Esophagus muscularis mucosa (tissue), 4 donors: ENCODE results near the gene TPH2. TPM values are rescaled to one million over a fixed set of nuclear protein-coding genes. Genes with fewer than 3 reads are reported as not detected.

Source experiments
- DNase-seq: peaks from one replicate; pipeline ENCODE4 v3.0.0-alpha.2; 2017; ENCODE audit errors: extremely low spot score
- H3K27ac ChIP-seq, 4 donors: fragments of 200-600 bp; sonication (generic); replicated peaks in 1 of 4; 1 replicate in 3 of 4; 2 replicates in 1 of 4; pipeline ENCODE4 v1.5.1; 2016 to 2019; ENCODE audit warnings: mild to moderate bottlenecking in 1 of 4
- H3K27me3 ChIP-seq, 4 donors: fragments of 200-600 bp; sonication (generic); one replicate each; pipeline versions ENCODE4 v1.5.1 to v1.6.0; 2016 to 2019
- H3K36me3 ChIP-seq, 4 donors: fragments of 200-600 bp; sonication (generic); one replicate each; pipeline ENCODE4 v1.5.1; 2016 to 2019
- H3K4me1 ChIP-seq, 4 donors: fragments of 200-600 bp; sonication (generic); one replicate each; pipeline ENCODE4 v1.5.1; 2016 to 2019
- H3K4me3 ChIP-seq, 4 donors: fragments of 200-600 bp; sonication (generic); 1 replicate in 2 of 4; 2 replicates in 2 of 4; pipeline ENCODE4 v1.5.1; 2016 to 2019; ENCODE audit warnings: mild to moderate bottlenecking in 4 of 4, moderate library complexity in 1 of 4
- H3K9me3 ChIP-seq, 4 donors: fragments of 200-600 bp; sonication (generic); 1 replicate in 3 of 4; 2 replicates in 1 of 4; pipeline ENCODE4 v1.5.1; 2016 to 2019
- CTCF ChIP-seq, 3 experiments: fragments of 200-600 bp in 2 of 3; fragments of 450-650 bp in 1 of 3; sonication (generic) in 2 of 3; IDR thresholded peaks; one replicate each; pipeline ENCODE4 v1.5.1; 2017 to 2019; ENCODE audit warnings: antibody characterized with exemption in 3 of 3, mild to moderate bottlenecking in 2 of 3, moderate library complexity in 1 of 3
- EP300 ChIP-seq: sonication (generic); formaldehyde crosslinking; IDR thresholded peaks from one replicate; pipeline ENCODE4 v1.6.1; 2017; ENCODE audit warnings: antibody characterized with exemption
- POLR2A ChIP-seq: fragments of 450-650 bp; IDR thresholded peaks from one replicate; pipeline ENCODE4 v1.6.1; 2017; ENCODE audit warnings: antibody characterized with exemption, moderate library complexity, mild to moderate bottlenecking, low read depth
- POLR2AphosphoS5 ChIP-seq, 2 donors: sonication (generic); formaldehyde crosslinking; IDR thresholded peaks; one replicate each; pipeline ENCODE4 v1.6.1; 2017; ENCODE audit warnings: antibody characterized with exemption in 2 of 2
- WGBS: methylation state at CpG from one replicate; pipeline ENCODE4 v1.1.5; 2018; 5-methylcytosine and 5-hydroxymethylcytosine counted together
- intact Hi-C: fragments of 100-400 bp; cut with DNase I; formaldehyde crosslinking; loops from one replicate; pipeline ENCODE4 v1.15.1; 2023
- total RNA-seq, 4 donors: library from RNA; depleted of rRNA; stranded (reverse); fragments of >200 nt; gene quantifications; one replicate each; pipeline versions ENCODE4 v1.1.0 to v1.2.1, GENCODE V29; 2016

The TPH2 gene
- total RNA-seq, 4 donors from 2014 or later = 0.11 to 0.17 (median 0.13) TPM; not detected in 1

- no peak for DNase-seq
- H3K27ac ChIP-seq = no peak overlapping the region
- TF ChIP-seq POLR2AphosphoS5 (IDR thresholded peaks at IDR 0.05) = no peak
- no peak for TF ChIP-seq EP300
- no peak for TF ChIP-seq CTCF (IDR thresholded peaks at IDR 0.05)
- no peak for TF ChIP-seq POLR2A
- intact Hi-C loops = no loop called here
- no peaks in the 10 kb centered on the region for H3K36me3 ChIP-seq
- WGBS = 79% methylated on average over 6 of the region's 6 CpGs
- H3K9me3 ChIP-seq = no peaks in the 10 kb centered on the region
- no peak overlapping the region for H3K4me3 ChIP-seq
- peaks cover 0 to 44% (median 3%) of the 10 kb centered on the region in 4 donors for H3K27me3 ChIP-seq
- peaks cover 0 to 4% (median 0%) of the 10 kb centered on the region in 4 donors for H3K4me1 ChIP-seq
Observed at GRCh38 chr12:71941174-71941573, 2.5 kb downstream of the TPH2 start.

- TF ChIP-seq EP300 (no peak), CTCF (IDR thresholded peaks at IDR 0.05) (no peak), POLR2A (no peak), POLR2AphosphoS5 (IDR thresholded peaks at IDR 0.05) (no peak)
- H3K9me3 ChIP-seq = no peaks in the 10 kb centered on the region
- H3K27ac ChIP-seq = no peak overlapping the region
- H3K27me3 ChIP-seq = peaks cover 0 to 49% (median 3%) of the 10 kb centered on the region in 4 donors
- WGBS = 58% methylated on average over 2 of the region's 2 CpGs
- H3K4me1 ChIP-seq = peaks cover 0 to 4% (median 0%) of the 10 kb centered on the region in 4 donors
- no peak for DNase-seq
- intact Hi-C loops = no loop called here
- H3K36me3 ChIP-seq = no peaks in the 10 kb centered on the region
- no peak overlapping the region for H3K4me3 ChIP-seq
Observed at GRCh38 chr12:71942259-71942658, 3.6 kb downstream of the TPH2 start.

- intact Hi-C loops = no loop called here
- peaks cover 0 to 5% (median under 1%) of the 10 kb centered on the region in 4 donors for H3K4me1 ChIP-seq
- WGBS = 56% methylated on average over 4 of the region's 4 CpGs
- no peak for DNase-seq
- no peaks in the 10 kb centered on the region for H3K9me3 ChIP-seq
- H3K36me3 ChIP-seq = no peaks in the 10 kb centered on the region
- peaks cover 0 to 49% (median 3%) of the 10 kb centered on the region in 4 donors for H3K27me3 ChIP-seq
- H3K4me3 ChIP-seq = no peak overlapping the region
- TF ChIP-seq CTCF (IDR thresholded peaks at IDR 0.05) = no peak
- TF ChIP-seq POLR2AphosphoS5 (IDR thresholded peaks at IDR 0.05) = no peak
- no peak for TF ChIP-seq EP300
- no peak overlapping the region for H3K27ac ChIP-seq
Observed at GRCh38 chr12:71942703-71943102, 4.1 kb downstream of the TPH2 start.

GRCh38 chr12:71945121-71945520 is 6.5 kb downstream of the TPH2 start:
- H3K4me1 ChIP-seq = peaks cover 0 to 21% (median 12%) of the 10 kb centered on the region in 4 donors
- TF ChIP-seq POLR2AphosphoS5 (IDR thresholded peaks at IDR 0.05) (no peak), CTCF (IDR thresholded peaks at IDR 0.05) (no peak), EP300 (no peak), POLR2A (no peak)
- H3K4me3 ChIP-seq = no peak overlapping the region
- no peaks in the 10 kb centered on the region for H3K9me3 ChIP-seq
- peaks cover 0 to 34% (median under 1%) of the 10 kb centered on the region in 4 donors for H3K27me3 ChIP-seq
- DNase-seq = no peak
- H3K36me3 ChIP-seq = no peaks in the 10 kb centered on the region
- intact Hi-C loops = no loop called here
- no peak overlapping the region for H3K27ac ChIP-seq
- 50% methylated on average over 1 of the region's 1 CpG for WGBS

GRCh38 chr12:71945883-71946282 is 7.2 kb downstream of the TPH2 start:
- no peak for TF ChIP-seq CTCF (IDR thresholded peaks at IDR 0.05)
- no peak for TF ChIP-seq POLR2A
- no peak for TF ChIP-seq EP300
- no peak for TF ChIP-seq POLR2AphosphoS5 (IDR thresholded peaks at IDR 0.05)
- Histone ChIP-seq H3K27me3 (peaks cover 0 to 26% (median 0%) of the 10 kb centered on the region in 4 donors), H3K4me1 (peaks cover 0 to 22% (median 13%) of the 10 kb centered on the region in 4 donors), H3K4me3 (no peak overlapping the region), H3K36me3 (no peaks in the 10 kb centered on the region), H3K27ac (no peak overlapping the region), H3K9me3 (no peaks in the 10 kb centered on the region)
- intact Hi-C loops = no loop called here
- 87% methylated on average over 4 of the region's 4 CpGs for WGBS
- DNase-seq = no peak
